ENCODE data around the gene CDCA5.

DNA sequence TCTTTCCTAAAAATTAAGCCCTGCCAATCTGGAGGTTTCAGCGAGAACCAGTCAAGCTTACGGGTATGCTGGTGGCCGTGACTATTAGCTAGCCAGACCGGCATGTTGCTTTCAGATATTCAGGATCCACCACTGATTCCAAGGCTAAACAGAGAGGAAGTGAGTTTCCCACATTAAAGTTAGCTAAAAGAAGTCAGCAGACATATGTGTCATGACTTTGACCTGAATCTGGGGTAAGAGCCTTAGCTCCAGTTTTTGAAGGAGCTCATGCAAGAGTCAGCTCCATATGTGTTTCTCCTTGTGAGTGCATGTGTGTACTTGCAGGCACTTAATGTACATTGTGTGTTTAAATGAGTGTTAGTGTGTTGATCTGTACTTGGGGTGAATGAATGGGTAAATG is 1.6 kb upstream of the CDCA5 start:
- TF ChIP-seq CTCF (IDR thresholded peaks at IDR 0.05): no peak
- no peak for TF ChIP-seq POLR2AphosphoS5 (IDR thresholded peaks at IDR 0.05; ENCODE audit: low read depth, low read length)
- TF ChIP-seq TCF7L2 (IDR thresholded peaks at IDR 0.05; ENCODE audit: low read depth, low read length): no peak
- TF ChIP-seq SIN3A (IDR thresholded peaks at IDR 0.05; ENCODE audit: borderline replicate concordance, insufficient read depth, low read depth, low read length): no peak

Data from Panc1 (cell line).